A172 (cell line): ENCODE data around the gene DCC. TPM values are rescaled to one million over a fixed set of nuclear protein-coding genes. Genes with fewer than 3 reads are reported as not detected.

ENCODE experiments used
- DNase-seq: peaks from one replicate; pipeline ENCODE4 v3.0.0-alpha.2; 2015; ENCODE audit warnings: low spot score
- total RNA-seq: library from RNA; depleted of rRNA; stranded (reverse); fragments of >200 nt; shearing (Covaris generic); gene quantifications from 2 replicates; pipeline ENCODE4 v1.2.3, GENCODE V29; 2014

DCC gene
- total RNA-seq, 1 experiment from 2014 or later: 0.03 TPM

- no peak for DNase-seq
These were observed 700.3 kb downstream of the DCC start for GRCh38 chr18:53040286-53040685.

GRCh38 chr18:53056064-53056463, 716.1 kb downstream of the DCC start:
- DNase-seq: no peak

- DNase-seq: no peak
These were observed 730.8 kb downstream of the DCC start for GRCh38 chr18:53070788-53071187.

GRCh38 chr18:53080687-53081086, 740.7 kb downstream of the DCC start:
- no peak for DNase-seq

GRCh38 chr18:53093636-53094035, 753.6 kb downstream of the DCC start:
- DNase-seq: no peak

- no peak for DNase-seq
These were observed 761.6 kb downstream of the DCC start for GRCh38 chr18:53101536-53102105.

GRCh38 chr18:53114441-53114840, 774.4 kb downstream of the DCC start:
- no peak for DNase-seq

GRCh38 chr18:53115876-53116585, 776.0 kb downstream of the DCC start:
- peak; percentile 3 for DNase-seq

- no peak for DNase-seq
These were observed 777.9 kb downstream of the DCC start for GRCh38 chr18:53117851-53118250.

GRCh38 chr18:53126210-53126609, 786.2 kb downstream of the DCC start:
- DNase-seq: no peak

GRCh38 chr18:53131001-53131400, 791.0 kb downstream of the DCC start:
- DNase-seq: no peak

GRCh38 chr18:53134711-53135110, 794.7 kb downstream of the DCC start:
- DNase-seq: no peak

GRCh38 chr18:53135654-53136053, 795.7 kb downstream of the DCC start:
- no peak for DNase-seq

GRCh38 chr18:53139746-53140500, 799.9 kb downstream of the DCC start:
- no peak for DNase-seq

GRCh38 chr18:53142005-53142404, 802.0 kb downstream of the DCC start:
- DNase-seq: peak; percentile 11

- DNase-seq: no peak
These were observed 807.5 kb downstream of the DCC start for GRCh38 chr18:53147472-53147871.

- no peak for DNase-seq
These were observed 808.1 kb downstream of the DCC start for GRCh38 chr18:53148123-53148522.

- no peak for DNase-seq
These were observed 812.5 kb downstream of the DCC start for GRCh38 chr18:53152476-53152875.

GRCh38 chr18:53153281-53153680, 813.3 kb downstream of the DCC start:
- DNase-seq: no peak

GRCh38 chr18:53153800-53154199, 813.8 kb downstream of the DCC start:
- DNase-seq: no peak

GRCh38 chr18:53165770-53166169, 825.8 kb downstream of the DCC start:
- DNase-seq: no peak

GRCh38 chr18:53169346-53169745, 829.3 kb downstream of the DCC start:
- no peak for DNase-seq

- peak; percentile 3 for DNase-seq
These were observed 851.6 kb downstream of the DCC start for GRCh38 chr18:53191634-53192033.
